ENCODE results near the gene JKAMP.

JKAMP gene

GRCh38 chr14:59481871-59482540 lies 2.3 kb upstream of the JKAMP start:
- peak; percentile 36 for DNase-seq

GRCh38 chr14:59482541-59483331 lies 1.6 kb upstream of the JKAMP start:
- peak; percentile 55 for DNase-seq

GRCh38 chr14:59483363-59483762 lies 954 bp upstream of the JKAMP start:
- DNase-seq, result no peak

- DNase-seq, result no peak
Observed at GRCh38 chr14:59484639-59485175, 390 bp downstream of the JKAMP start.

- no peak for DNase-seq
Observed at GRCh38 chr14:59490756-59491155, 6.4 kb downstream of the JKAMP start.

- DNase-seq, result no peak
Observed at GRCh38 chr14:59492384-59492783, 8.1 kb downstream of the JKAMP start.

DNA sequence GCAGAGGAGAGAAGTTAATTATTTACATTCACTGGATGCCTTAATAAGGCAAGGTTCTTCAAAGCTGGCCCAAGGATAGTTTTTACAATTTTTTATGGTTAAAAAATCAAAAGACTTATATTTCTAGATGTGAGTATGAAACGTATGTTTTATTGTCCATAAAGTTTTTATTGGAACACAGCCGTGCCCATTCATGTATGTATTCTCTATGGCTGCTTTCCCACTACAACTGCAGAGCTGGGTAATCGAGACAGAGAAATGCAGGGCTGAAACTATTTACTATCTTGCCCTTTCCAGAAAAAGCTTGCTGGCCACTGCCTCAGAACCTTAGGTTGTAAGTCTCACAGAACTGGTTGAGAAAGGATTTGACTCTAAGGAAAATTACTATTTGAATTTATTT lies 16.4 kb downstream of the JKAMP start:
- DNase-seq, result no peak

DNA sequence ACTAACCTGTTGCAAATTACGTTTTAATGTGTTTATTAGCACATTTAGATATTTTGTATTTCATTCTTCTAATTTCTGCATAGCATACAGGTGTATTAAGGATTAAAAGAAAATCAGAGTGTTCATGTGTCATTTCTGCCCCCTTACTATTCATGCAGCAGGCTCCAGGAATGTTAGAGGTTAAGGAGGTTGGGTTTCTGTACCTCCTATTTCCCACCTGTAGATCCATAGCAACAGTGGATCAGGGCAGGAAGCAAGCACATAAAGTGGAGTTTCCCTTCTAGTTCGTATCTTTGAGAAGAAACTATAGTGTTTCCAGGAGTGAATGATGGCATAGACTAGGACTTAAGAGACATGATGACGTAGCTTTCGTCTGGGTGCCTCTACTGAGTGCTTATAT lies 18.9 kb downstream of the JKAMP start:
- DNase-seq, result no peak

- DNase-seq, result peak; percentile 81
Observed at GRCh38 chr14:59507063-59507751, 22.9 kb downstream of the JKAMP start.

DNA sequence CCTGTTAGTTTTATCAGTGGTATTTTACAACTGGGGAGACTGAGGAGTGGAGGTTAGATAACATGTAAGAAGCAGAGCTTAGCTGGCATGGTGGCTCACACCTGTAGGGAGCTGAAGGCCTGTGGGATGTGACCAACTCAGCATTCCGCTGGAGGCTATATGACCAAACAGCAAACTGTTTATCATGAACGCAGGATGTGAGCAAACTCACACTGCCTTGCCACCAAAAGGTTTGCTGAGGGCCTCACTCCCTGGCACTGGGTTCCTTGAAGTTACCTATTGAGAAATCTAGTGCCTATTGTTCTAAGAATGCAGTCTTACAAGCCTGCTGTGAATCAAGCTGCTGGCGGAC lies 23.4 kb downstream of the JKAMP start:
- no peak for DNase-seq

DNA sequence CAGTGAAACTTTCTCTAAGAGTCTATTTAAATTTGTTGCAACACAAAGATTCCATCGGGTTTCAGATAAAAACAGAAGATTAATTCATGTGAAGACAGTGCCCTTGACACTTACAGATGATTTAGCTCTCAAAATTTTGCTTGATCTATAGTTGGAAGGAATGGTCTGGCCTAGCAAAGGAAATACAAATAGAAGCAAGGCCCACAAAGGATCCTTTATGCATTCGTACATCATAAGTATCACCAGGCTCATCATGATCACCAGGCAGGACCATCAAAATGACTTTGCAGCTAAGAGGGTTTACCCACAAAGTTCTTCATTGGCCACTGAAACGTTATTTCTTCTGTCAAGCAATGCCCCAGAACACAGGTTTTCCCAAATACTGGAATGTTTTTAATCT lies 24.8 kb downstream of the JKAMP start:
- no peak for DNase-seq

DNA sequence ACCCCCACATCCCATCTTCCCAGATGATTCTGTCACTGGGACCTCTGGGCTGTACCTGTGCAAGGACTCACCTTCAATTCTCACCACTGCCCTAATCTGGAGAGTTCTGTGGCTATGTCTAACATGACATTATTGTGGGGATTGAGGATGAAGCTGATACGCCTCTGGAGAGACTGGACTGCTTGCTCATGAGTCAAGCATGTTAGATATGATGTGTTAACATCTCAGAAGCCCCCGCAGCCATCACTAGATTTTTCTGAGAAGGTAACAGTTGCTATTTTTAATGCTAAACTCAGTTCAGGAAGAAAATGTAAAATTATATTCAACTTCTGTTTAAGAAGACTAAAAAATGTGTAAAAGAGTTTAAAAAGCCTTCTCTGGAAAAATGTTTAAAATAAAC lies 25.7 kb downstream of the JKAMP start:
- DNase-seq, result no peak

- DNase-seq, result no peak
Observed at GRCh38 chr14:59510966-59511365, 26.6 kb downstream of the JKAMP start.

- peak; percentile 2 for DNase-seq
Observed at GRCh38 chr14:59511916-59512575, 27.7 kb downstream of the JKAMP start.

DNA sequence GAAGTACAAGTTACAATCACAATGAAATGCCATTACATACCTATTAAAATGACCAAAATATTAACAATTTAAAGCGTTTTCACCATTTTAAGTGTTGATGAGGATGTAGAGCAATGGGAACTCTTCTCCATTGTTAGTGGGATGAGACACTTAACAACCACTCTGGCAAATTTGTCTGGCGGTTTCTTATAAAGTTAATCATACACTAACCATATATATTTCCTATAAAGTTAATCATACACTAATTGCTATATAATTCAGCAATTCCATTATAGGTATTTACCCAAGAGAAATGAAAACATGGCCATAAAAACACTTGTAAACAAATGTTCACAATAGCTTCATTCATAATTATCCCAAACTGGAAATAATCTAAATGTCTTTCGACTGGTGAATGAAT lies 35.9 kb downstream of the JKAMP start:
- DNase-seq, result no peak

- no peak for DNase-seq
Observed at GRCh38 chr14:59529189-59529588, 44.9 kb downstream of the JKAMP start.

DNA sequence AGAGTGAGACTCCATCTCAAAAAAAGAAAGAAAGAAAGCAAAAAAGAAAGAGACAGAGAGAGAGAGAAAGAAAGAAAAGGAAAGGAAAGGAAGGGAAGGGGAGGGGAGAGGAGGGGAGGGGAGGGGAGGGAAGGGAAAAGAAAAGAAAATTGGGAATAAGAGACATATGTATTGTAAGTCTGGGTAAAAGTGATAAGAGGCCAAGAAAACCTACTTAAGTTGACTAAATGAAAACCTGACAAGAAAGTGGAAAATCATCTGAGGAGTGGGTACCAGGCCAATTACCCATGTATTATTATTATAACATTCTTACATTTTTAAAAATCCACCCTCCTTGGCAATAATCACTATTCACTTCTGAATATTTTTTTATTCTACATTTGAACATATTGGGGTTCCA lies 46.0 kb downstream of the JKAMP start:
- DNase-seq, result no peak

GRCh38 chr14:59532419-59532818 lies 48.1 kb downstream of the JKAMP start:
- no peak for DNase-seq

DNA sequence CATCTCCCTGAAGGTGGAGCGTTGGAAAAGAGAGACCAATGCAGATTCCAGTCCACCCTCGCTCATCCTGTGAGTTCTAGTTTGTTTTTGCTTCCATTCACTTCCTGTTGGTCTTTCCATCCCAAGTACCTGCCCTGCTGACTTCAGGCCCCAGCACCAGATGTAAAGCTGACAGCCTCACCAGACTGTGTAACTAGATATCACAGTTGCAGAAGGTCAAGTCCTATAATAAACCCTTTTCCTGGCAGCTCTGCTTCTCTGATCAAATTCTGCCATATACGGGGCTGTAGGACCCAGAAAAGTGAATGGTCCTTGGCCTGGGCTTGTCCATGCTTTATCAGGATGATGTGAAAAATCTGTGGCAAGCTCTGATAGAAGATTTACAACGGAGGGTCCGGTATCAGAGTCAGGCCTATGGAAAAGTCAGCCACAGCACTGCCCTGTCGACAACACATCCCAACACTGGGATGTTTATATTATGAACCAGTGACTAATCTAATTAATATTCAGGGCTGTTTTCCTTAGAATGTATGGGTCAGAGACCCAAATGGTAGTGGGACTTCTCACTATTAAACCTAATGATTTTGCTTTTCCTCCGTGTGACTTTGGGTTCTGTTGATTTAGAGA lies 50.2 kb downstream of the JKAMP start:
- no peak for DNase-seq

DNA sequence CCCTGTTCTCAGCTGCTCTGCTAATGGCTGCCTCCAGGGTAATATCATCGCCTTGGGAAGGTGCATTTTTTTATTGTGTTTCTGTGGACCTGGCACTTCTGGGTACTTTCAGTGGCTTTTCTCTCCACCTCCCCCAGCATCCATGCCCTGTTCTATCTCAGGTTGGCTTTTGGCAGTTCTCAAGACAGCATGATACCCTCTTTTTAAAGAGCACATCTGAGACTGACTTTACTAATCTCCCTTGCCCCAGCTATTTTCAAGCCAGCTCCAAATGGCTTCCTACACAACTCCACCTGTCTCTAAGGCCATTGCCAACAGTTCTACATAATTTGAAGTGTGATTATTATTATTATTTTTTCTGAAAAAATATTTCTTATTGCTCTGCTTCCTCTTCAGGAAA lies 53.2 kb downstream of the JKAMP start:
- no peak for DNase-seq

DNA sequence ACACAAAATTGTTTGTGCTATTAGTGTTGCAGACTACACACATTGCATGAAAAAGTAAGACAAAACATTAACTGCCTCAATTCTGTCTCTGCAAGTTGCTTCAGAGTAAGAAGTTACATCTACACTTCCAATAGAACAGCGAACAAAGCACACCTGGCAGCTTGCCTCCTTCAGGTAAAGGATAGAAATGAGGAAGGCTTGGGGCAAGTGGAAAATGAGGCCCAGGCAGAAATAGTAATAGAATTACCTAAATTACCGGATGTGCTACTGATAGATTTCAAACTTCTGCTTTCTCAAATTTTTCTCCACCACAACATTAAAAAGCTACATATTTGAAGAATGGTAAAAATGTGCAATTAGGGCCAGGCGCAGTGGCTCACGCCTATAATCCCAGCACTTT lies 54.6 kb downstream of the JKAMP start:
- DNase-seq, result no peak

- no peak for DNase-seq
Observed at GRCh38 chr14:59540852-59541251, 56.5 kb downstream of the JKAMP start.

GRCh38 chr14:59541731-59542130 lies 57.4 kb downstream of the JKAMP start:
- DNase-seq, result no peak

All from OCI-M1 (cell line).